ENCODE results near the gene SLC35D1.

SLC35D1 gene

GRCh38 chr1:67044631-67045270 is 9.2 kb downstream of the SLC35D1 start:
- no peak for DNase-seq (ENCODE audit: low read depth)

- DNase-seq (ENCODE audit: low read depth) = no peak
Observed at GRCh38 chr1:67043366-67043765, 10.6 kb downstream of the SLC35D1 start.

DNA sequence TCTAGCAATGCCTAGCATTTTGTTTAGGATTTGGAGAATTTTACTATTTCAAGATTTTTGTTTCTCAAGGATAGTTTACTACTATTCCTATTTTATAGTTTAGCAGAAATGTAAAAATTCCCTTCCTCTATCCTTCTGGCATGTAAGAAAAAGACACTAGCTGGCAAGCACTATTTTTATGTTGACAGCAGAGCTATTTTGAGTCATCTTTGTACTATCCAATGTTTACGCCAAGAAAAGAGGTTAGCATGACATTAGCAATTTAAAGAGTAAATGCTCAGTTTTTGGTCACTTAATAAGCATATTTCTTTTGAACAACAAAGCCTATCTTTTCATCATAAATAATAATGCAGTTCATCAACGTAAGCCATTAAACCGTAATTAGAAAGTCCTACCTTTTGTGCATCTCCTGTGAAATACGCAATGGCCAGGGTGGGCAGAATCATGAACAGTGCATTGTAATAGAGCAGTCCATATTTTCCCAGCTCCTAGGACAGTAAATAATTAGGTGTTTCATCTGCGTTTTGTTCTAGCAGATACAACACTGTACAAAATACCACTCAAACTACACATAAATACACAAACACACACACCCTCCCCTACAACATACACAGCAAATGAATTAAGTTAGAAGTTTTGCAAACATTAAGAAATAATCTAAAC is 12.0 kb downstream of the SLC35D1 start:
- no peak for DNase-seq (ENCODE audit: low read depth)

DNA sequence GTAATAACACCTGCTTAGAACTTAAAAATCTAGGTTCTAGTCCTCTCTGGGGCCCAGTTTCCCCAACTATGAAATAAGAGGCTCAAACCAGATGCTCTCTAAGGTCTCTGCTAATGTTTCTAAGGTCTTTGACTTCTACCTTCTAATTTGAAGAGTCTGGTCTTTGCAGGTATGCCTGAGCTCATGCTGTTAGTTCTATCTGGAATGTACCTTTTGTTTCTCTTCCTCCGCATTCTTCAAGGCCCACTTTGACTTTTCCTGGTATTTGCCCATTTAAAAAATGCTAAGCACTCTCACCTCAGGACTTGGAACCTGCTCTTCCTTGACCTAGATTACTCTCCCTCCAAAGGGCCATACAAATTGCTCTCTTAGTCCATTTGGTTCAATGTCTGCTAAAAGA is 13.5 kb downstream of the SLC35D1 start:
- DNase-seq (ENCODE audit: low read depth) = no peak

DNA sequence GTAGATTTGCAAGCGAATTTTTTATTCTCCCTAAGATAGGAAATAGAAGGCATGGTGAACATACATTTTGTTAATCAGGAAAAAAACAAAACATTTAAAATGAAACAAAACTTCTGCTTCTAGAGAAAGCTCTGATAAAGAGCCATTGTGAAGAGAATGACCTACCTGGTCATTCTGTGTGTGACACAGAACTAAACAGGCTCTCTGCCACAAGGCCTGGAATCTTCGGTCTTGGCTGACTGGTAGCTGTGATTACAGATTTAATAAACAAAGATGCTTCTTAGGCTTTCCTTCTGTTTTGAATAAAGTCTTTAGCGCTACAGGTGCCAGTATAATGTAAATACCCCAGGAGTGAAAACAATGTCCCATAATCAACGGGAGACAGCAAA is 22.1 kb downstream of the SLC35D1 start:
- DNase-seq (ENCODE audit: low read depth) = no peak

- DNase-seq (ENCODE audit: low read depth) = no peak
Observed at GRCh38 chr1:67031121-67031858, 22.7 kb downstream of the SLC35D1 start.

DNA sequence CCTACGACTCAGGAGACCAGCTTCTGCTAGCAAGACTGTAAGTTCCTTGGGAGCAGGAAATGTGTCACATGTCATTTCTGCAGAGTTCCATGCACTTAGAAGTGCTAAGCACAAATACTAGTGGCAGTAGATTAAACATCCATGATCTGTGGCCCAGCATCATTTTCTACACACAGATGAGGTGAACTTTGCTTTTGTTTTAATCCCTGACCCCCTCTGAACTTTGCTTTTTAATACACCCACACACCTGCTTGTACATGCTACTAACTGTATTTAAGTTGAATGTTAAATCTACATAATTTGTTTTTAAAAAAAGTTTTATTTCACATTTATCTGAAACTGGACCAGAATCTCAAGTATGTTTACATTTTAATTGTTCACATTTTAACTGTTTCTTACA is 24.5 kb downstream of the SLC35D1 start:
- DNase-seq (ENCODE audit: low read depth) = no peak

DNA sequence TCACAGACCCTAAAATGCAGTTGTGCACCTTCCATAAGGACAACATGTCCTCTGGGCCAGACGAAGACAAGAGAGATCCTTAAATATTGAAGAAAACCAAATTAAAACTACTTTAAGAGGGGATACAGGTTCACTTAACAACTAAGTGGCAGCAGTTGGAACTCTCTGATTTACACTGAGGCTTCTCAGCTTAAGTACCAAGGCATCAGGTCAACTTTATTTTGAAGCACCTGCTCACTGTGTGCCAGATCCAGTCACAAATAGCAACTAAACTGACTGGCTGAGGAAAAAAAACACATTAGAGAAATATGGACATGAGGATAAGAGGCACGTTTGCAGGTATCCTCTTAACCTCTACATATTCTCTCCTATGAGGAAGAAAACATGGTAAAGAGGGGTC is 33.2 kb downstream of the SLC35D1 start:
- DNase-seq (ENCODE audit: low read depth) = no peak

GRCh38 chr1:67020304-67020703 is 33.6 kb downstream of the SLC35D1 start:
- DNase-seq (ENCODE audit: low read depth) = no peak

- peak; percentile 33 for DNase-seq (ENCODE audit: low read depth)
Observed at GRCh38 chr1:67019600-67020136, 34.3 kb downstream of the SLC35D1 start.

DNA sequence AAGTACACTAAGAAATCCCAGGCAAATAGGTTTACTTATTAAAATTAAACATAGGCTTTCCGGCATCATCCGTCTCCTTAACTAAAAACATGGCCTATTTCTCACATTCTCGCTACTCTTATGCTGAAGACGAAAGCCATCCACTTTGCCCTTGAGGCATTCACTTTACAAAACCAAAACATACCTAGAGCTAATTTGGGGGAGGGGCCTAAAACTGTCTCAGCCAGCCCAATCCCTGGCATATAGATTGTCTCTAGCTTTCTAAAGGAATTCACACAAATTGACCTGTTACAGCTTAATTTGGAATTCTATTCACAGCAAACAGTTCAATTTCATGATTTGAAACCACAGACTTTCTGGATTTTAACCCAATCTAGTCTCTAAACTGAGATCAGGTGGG is 34.8 kb downstream of the SLC35D1 start:
- DNase-seq (ENCODE audit: low read depth) = no peak

DNA sequence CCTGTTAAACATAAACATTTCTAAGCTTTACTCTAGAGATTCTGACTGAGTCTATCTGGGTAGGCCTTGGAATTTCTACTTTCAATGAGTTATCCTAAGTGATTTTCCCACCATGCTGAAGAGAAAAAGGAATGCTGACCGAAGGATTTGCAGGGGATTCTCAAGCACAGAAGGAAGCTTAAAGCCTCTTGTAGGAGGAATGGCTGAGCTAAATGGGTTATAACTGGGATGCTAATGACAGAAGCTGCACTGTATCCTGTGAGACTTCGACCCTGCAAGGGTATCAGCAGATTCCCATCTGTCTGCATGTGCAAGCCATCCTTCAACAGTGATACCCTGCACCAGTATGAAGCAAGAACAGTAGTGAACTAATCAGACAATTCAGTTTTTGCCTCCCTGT is 35.4 kb downstream of the SLC35D1 start:
- DNase-seq (ENCODE audit: low read depth) = no peak

DNA sequence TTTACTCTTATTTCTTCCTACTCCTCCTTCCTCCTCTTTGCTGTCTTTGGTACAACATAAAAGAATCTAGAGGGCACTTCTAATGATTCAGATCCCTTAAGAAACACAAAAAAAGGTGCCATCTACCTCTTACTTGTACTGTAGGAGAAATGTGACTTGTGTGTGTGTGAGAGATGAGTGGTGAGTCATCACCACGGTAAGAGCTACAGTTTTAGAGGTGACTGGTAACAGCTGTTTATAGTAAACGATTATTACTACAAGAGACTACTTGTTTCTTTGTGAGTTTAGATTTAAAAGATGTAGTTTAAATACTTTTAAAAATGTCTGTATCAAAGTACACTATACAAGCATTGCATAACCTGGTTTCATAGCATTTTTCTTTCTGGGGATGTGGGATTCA is 40.4 kb downstream of the SLC35D1 start:
- DNase-seq (ENCODE audit: low read depth) = no peak

- DNase-seq (ENCODE audit: low read depth) = no peak
Observed at GRCh38 chr1:67009792-67010191, 44.2 kb downstream of the SLC35D1 start.

DNA sequence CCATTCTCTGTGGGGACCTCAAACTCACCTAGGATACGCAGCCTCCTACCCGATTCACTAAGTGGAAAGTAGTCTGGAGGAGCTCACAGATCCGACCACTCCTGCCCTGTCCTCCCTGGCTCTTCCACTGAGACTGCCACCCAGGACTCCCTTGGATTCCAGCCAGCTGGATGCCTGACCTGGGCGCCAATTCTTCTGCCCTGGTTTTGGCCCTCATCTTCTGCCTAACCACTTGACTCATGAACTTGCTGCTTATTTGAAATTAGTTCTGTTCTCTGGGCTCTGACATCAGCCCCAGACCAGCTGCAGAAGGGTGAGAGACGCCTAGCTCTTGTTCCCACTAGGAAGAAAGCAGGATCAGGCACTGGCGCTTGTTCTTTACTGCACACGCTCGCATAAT is 48.9 kb downstream of the SLC35D1 start:
- no peak for DNase-seq (ENCODE audit: low read depth)

DNA sequence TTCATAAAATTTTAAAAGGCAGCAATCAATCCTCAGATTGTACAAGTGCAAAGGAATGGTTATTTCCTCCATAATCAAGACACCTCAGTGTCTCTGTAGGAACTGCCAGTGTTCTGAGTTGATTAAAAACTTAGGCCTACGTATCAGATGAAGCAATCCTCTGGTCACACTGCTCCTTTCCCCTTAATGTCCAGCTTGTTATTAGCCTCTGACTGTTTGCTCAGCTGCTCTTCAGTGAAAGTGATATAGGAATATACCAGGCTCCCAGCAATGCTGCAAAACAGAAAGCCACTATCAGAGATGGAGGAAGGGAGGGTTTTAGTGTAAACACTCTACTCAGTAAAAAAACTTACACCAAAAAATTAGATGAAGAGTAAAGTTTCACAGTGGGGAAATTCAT is 49.8 kb downstream of the SLC35D1 start:
- no peak for DNase-seq (ENCODE audit: low read depth)

DNA sequence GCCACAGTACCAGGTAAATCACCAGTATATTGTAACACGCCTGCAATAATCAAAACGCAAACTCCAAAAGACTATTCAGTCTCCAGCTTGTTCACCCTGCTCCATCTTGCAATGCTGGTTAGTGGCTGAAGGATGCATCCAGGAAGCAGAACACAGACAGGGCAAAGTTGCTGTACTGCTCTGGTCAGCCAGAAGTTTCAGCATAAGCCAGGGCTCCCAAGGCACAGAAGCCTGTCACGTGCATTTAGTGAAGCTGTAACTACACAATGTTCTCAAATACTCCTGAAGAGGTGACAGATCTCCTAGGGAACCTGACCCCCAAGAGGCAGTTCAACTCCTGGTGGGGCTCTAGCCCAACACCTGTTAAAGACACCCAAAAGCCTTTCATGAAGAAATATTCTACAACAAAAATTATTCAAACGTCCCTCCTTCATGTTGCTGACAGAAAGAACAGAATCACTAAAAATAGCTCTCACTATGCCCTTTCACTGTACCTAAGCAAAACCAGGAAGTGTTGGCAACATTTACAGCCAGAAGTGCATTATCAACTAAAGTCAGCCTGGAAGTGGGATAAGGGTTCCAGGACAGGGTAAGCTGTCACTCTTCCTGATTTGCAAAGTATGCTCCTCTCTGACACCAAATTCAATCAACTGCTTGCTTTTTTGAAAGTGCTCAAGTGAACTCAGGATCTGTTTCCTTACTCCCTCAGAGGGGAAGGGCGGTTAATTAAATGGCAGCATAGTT is 52.1 kb downstream of the SLC35D1 start:
- no peak for DNase-seq (ENCODE audit: low read depth)

DNA sequence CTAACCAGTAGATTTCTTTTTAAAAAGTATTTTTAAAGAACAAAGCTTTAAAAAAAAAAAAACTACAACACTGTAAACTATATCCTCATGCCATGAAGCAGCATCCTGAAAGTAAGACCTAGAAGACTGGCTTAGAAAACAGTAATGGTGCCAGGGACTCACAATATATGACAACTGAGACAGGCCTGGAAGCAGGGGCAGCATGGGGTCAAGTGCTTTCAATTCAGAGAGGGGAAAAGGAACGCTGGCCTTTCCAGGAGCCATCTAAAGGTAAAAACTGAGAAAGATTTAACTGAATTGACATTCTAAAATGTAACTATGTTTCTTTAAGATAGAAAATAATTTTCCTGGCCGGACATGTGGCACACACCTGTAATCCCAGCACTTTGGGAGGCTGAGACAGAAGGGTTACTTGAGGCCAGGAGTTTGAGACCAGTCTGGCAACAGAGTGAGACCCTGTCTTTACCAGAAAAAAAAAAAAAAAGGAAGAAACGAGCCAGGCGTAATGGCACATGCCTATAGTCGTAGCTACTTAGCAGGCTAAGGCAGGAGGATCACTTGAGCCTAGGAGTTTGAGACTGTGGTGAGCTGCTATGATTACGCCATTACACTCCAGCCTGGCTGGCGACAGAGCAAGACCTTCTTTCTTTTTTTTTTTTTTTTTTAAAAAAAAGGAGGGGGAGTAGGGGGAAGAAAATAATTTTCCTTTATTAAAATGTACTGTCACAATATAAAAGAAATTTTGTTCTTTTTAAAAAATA is 54.1 kb downstream of the SLC35D1 start:
- no peak for DNase-seq (ENCODE audit: low read depth)

GRCh38 chr1:66998972-66999371 is 55.0 kb downstream of the SLC35D1 start:
- no peak for DNase-seq (ENCODE audit: low read depth)

DNA sequence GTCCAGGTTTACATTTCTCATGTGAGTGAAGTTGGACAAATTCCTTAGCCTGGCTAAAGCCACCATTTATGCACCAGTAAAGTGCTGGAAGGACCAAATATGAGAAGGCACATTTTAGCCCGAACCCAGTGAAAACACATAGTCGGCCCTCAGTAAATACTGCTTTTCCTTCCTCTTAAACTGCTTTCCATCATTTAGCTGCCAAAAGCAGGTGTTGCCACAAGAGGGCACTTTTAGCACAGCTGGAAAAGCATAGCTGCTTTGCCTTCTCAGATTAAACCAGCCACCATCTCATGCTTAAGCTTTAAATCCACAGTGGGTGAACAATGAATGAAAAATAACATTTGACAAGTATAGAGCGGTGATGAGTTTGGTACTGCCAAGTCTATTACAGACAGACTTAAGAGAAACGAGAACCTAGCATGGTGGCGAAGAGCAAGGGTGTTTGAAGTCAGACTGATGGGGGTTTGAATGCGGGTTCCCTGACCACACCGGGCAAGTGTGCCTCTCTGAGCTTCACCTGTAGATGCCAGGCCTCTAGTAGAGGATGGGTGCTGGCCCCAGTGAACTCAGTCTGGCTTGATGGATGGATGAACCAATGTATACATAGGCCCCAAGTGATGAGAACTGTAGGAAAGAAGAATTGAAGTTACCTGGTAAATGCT is 57.8 kb downstream of the SLC35D1 start:
- DNase-seq (ENCODE audit: low read depth) = peak; percentile 36

- DNase-seq (ENCODE audit: low read depth) = no peak
Observed at GRCh38 chr1:66993076-66993475, 60.9 kb downstream of the SLC35D1 start.

All from HS-5 (cell line).